KOPT-K1 (cell line): ENCODE data around the gene TBX15.

Experiments
- H3K27ac ChIP-seq: fragments of 200-600 bp; sonication (generic); 2 replicates; pipeline ENCODE4 v1.5.1; 2016; ENCODE audit warnings: antibody characterized with exemption, mild to moderate bottlenecking, low read depth, low read length; ENCODE audit not compliant: poor library complexity, severe bottlenecking
- H3K36me3 ChIP-seq: fragments of 200-600 bp; sonication (generic); 2 replicates; pipeline ENCODE4 v1.5.1; 2017; ENCODE audit warnings: antibody characterized with exemption, mild to moderate bottlenecking, low read length, moderate library complexity; ENCODE audit not compliant: insufficient read depth
- H3K9me3 ChIP-seq: fragments of 200-600 bp; sonication (generic); 2 replicates; pipeline ENCODE4 v1.5.1; 2017; ENCODE audit warnings: antibody characterized with exemption, low read length, mild to moderate bottlenecking; ENCODE audit not compliant: insufficient read depth, poor library complexity, severe bottlenecking

The TBX15 gene

DNA sequence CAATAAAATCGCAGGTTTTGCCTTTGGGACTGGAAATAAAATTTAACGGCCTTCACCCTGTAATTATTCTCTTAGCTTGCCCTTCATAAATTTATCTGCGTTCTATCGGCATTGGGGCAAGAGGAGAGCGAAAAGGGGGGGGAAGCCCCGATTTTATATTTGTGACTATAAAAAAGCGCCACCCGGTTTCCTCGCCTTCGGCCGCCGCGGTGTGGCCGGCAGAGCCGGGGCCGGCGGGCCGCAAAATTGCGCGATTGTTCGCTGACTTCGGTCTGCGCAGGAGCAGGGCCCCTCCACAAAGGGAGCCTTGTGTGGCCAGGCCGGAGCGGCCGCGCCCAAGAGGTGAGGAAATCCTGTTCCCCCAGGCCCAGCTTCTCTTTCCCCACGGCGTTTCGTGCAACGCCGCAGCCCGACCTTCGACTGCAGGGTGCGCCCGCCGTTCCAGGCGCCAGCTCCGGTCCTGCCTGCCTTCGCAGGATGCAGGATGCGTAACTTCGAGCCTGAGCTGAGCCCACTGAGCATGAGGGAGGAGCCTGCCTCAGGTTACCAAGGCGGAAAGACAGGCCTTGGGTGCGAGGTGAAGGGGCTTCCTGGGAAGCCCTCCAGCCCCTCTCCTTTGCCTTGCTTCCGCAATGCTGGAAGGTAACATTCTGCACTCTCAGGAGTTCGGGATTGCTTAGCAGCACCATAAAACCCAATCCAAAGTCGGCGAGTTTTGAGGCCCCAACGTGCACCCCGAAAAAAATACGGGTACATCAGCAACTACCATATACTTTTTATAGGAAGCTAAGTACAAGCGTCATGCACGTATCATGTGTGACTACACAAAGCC, 4.9 kb upstream of the TBX15 start:
- Histone ChIP-seq H3K27ac (no peak overlapping the region), H3K36me3 (no peaks in the 10 kb centered on the region), H3K9me3 (peaks cover 18% of the 10 kb centered on the region)

DNA sequence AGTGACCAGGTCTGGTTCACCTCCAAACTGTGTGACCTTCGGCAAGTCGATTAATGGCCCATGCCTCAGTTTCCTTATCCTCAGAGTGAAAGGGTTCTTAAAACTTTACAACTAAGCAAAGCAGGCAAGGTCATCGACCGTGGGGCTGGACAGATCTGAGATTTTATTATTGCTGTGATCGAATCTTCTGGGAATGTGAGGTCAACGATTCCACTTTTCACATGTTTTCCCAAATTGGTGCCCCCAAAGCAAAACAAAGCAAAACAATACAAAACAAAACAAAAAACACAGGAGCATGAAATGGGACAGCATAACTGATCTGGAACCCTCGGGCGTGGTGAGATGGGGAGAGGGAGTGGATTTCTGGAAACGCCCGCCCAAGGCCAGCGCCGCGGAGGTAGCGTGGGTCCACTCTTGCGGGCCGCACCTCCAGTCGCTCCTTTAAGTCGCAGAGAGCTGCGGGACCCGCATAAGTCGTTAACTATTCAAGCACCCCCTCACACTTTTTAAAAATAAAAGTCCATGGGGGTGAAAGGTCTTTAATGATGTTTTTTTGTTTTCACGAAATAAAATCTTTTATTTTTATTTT, 4.2 kb upstream of the TBX15 start:
- no peaks in the 10 kb centered on the region for H3K36me3 ChIP-seq
- peaks cover 21% of the 10 kb centered on the region for H3K9me3 ChIP-seq
- H3K27ac ChIP-seq, result no peak overlapping the region

DNA sequence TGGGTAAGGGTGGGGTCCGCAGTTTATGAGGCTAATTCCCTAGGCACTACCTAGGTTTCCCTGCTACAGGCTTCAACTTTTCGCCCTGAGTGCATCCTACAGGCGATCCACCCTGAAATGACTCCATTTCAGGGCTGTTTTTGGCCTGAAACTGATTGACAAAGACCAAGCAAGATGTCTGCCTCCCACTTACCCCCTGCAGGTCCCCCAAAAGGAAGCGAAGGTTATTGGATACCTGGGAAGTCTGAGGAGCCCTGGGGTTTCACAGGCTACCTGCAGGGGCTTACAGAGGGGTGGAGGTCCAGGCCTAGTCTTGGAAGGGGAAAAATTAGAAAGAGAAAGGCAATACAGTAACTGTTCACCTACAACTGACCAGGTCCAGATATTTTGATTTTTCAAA, 3.3 kb upstream of the TBX15 start:
- Histone ChIP-seq H3K36me3 (no peaks in the 10 kb centered on the region), H3K27ac (no peak overlapping the region), H3K9me3 (peaks cover 25% of the 10 kb centered on the region)

DNA sequence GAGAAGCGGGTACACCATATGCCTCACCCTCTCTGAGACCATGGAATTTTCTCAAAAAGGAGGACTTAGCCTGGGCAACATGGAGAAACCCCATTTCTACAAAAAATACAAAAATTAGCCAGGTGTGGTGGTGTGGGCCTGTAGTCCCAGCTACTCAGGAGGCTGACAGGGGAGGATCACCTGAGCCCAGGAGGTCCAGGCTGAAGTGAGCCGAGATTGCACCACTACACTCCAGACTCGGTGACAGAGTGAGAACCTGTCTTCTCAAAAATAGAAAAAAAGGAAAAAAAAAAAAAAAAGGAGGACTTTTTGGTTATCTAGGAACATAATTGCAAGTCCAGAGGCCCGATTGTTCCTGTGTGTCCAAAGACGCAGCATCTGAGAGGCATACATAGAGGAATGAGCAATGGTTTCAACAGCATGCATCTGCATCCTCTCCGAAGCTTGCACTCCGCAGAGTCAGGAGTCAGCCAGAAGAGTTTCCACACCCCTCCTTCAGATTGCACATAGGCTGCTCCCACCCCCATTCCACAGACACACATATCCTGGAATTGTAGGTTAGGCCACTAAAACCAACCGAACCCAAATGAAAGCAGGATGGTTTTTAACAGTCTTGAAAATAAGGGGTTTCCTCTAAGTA, 2.5 kb upstream of the TBX15 start:
- Histone ChIP-seq H3K36me3 (no peaks in the 10 kb centered on the region), H3K9me3 (peaks cover 25% of the 10 kb centered on the region)

DNA sequence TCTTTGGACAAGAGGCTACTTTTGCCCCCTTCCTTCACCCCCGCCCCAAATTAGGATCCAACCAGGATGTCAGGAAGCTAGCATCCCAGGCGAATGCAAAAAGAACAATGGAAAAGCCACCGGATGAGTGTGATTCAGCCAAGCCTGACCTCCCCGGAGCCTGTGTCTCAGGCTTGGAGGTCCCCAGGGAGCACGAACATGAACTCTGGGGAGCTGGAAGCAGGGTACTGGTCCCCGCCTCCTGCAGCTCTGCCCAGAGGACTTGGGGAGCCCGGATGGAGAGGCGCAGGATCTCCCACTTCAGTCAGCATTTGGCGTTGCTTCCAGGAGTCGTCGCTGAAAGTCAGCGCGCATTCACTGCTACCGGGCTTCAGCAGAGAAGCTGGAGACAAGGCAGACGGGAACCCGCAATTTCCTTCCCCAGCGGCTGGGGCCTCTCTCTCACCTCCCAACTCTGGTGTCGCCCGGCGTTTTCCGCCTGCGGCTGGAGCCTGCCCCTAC, 1.8 kb upstream of the TBX15 start:
- H3K27ac ChIP-seq, result no peak overlapping the region

More for the DNA sequence above, 2.5 kb upstream of the TBX15 start:
- no peak overlapping the region for H3K27ac ChIP-seq

DNA sequence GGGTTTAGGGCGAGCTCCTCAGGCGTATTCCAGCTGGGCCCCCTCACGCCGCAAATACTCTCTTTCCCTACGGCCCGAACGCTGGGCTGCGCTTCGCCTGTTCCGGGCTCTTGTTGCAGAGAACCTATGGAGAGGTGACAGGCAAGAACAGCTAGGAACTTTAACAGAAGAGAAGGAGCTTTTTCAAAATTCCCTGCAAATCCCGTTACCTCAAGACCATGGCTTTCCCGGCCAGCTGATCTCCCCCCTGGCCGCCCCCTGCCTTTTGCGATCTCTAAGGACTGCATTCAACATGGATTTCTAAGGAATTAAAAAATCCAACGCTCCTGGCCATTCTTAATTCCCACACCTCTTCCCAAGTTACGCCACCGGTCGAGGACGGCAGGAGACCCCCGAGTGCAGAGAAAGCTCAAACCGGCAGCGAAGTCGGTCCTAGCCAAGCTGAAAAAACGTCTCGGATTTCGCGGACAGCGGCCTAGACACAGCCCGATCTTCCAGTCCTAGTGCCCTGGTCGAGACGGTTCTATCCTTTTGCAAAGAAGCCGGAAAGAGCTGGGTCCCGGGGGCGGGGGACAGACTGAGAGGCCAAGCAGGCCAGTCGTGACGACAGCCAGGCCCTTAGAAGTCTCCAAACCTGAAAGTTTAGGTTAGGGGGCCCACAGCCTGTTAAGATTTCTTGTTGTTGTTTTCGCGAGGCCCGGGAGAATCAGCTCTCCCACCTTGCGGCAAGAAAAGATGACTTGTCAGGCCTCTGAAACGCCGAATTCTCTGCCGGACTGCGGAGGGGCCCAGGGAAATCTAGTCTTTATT, 1.1 kb upstream of the TBX15 start:
- H3K27ac ChIP-seq, result no peak overlapping the region
- H3K9me3 ChIP-seq, result peaks cover 25% of the 10 kb centered on the region
- no peaks in the 10 kb centered on the region for H3K36me3 ChIP-seq

More for the DNA sequence above, 1.8 kb upstream of the TBX15 start:
- Histone ChIP-seq H3K9me3 (peaks cover 25% of the 10 kb centered on the region), H3K36me3 (no peaks in the 10 kb centered on the region)

DNA sequence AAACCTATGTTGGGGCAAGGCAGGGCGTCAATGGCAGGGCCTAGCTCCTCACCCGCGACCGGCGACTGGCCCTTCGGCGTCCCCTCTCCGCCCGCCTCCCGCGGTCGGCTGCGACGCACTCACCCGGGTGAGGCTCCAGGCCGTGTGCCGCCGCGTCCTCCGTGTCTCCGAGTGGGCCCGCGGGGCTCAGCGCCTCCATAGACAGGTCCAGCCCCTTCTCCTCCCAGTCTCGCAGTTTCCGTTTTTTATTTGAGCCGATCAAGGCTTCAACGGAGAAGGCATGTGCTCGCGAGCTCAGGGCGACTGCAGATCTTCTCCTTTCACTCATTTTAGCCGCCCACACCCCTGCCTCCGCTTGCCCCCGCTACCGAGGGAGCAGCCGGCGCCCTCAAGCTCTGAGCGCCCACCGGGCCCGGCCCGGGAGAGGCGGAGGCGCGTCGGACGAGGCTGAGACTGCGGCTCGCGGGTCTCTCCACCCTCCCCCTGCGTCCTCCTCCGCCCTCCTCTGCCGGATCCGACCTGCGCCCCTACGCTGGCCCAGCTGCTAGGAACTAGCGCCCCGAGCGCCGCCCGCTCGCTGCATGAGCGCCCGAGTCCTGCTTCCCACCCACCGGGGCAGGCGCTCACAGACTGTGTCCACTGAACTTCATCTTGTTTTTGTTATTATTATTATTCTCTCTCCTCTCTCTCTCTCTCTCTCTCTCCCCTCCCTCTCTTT, 516 bp downstream of the TBX15 start:
- no peak overlapping the region for H3K27ac ChIP-seq
- peaks cover 22% of the 10 kb centered on the region for H3K9me3 ChIP-seq
- H3K36me3 ChIP-seq, result no peaks in the 10 kb centered on the region

DNA sequence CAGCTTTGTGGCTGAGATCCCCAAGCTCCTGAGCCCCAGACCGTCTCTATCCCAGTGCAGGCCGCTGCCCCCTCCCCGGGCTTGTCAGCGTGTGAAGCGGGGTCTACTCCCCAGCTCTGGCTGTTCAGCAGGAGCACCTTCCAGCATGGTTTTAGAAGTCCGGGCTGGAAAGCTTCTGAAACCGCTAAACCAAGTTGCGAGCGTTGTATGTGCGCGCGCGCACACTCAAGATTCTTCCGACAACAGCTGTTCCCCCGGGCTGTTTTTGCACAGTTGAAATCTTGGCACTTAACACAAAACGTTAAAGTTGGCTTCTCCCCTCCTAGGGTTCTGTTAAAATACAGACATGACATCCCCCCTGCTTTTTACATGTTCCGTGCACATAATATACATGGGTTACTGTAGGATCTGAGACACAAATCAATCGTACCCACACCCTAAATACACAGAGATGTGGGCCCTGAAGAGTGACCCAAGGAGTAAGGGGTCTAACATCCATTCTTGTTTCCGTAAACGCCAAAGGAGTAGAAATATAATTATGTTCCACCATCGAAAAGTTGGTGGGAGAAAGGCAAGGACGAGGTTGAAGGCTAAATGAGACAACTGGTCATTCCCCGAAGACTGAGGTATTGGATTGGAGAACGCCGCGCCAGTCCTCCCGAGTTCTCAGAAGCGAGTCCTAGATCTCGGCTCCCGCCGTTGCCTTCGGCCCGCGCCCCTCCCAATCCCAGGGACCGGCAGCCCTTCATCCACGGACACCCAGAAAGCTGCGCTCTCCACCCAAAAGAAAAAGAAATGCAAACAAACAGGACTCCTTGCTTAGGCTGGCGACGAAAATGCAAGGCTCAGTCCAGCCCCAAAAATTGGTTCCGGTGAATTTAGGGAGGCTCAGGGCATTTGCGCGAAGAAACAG, 1.3 kb downstream of the TBX15 start:
- Histone ChIP-seq H3K36me3 (no peaks in the 10 kb centered on the region), H3K27ac (no peak overlapping the region), H3K9me3 (peaks cover 18% of the 10 kb centered on the region)

DNA sequence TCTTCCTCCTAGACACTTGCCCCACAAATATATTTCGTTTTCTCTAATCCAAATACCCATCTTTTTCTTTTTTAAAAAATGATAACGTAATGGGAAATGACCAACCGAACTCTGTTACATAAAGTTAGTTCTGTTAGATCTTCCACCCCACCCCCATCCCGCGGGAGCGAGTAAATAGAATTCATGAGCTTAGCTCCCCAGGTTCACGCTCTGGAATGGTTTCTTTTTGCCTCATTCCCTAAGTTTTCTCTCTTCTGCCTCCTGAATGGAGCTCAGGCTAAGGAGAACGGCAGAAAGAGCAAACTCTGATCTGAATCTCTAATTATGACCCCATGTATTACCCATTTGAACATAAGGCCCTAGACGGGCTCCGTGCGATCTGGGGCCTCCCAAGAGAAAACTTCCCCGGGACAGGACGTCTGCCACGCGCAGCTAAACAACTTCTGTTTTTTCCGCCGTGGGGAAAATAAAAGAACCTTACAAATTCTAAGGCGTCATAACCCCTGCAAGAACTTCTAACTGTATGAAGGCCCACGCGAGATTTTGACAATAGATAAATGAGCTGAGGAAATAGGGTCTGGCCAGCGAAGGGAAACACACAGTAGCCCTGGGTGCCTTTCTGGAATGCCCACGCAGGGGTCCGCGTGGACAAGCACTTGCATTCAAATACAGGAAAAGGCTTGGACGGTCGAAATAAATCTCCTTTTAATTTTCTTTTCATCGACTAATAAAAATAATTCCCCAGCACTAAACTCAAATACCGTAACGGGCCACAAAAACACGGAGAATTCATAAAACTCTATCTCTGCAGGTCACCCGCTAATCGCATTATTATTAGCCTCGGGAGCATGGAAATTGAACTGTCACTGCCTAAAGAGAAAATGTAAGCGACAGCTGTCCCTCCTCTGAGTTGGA, 2.2 kb downstream of the TBX15 start:
- Histone ChIP-seq H3K27ac (no peak overlapping the region), H3K9me3 (peaks cover 17% of the 10 kb centered on the region), H3K36me3 (no peaks in the 10 kb centered on the region)

DNA sequence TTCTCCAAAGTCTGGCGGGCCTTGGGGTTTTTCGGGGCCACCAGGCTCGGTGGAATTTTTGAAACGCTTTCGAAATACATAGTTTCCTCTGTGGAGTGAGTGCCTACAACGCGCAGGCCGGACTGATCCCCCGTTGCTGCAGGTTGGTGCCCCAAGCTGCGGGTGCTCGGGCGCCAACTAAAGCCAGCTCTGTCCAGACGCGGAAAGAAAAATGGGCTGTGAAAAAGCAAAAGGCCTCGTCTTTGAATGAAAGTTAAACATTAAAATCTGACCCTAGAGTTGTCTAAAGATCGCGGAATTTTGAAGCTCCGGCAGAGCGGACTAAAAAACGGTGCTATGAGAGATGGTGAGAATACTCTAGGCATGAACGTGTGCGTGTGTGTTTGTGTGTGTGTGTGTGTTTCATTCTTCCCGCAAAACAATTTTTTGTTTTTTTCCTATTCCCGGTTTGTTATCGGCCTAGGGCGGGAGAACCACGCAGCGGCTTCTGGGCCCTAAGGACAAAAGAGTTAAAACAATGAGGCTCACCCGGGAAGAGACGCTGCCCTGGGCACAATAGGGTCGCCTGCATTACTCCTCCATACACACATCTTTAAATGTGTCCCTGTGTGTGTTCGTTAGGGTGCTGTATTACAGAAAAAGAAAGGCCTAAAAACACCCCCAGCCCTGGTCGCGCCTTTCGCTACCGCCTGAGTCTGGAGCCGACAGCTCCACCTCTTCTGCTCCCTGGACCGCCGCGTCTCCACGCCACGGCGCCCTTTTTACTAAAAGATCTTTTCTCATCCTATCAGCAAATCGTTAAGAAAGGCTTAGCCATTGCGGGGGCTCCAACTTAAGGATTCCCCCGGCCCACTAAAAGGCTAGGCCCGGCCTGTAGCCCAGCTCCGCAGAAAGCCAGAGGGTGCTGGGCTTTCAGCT, 3.2 kb downstream of the TBX15 start:
- Histone ChIP-seq H3K9me3 (peaks cover 17% of the 10 kb centered on the region), H3K36me3 (no peaks in the 10 kb centered on the region), H3K27ac (no peak overlapping the region)

DNA sequence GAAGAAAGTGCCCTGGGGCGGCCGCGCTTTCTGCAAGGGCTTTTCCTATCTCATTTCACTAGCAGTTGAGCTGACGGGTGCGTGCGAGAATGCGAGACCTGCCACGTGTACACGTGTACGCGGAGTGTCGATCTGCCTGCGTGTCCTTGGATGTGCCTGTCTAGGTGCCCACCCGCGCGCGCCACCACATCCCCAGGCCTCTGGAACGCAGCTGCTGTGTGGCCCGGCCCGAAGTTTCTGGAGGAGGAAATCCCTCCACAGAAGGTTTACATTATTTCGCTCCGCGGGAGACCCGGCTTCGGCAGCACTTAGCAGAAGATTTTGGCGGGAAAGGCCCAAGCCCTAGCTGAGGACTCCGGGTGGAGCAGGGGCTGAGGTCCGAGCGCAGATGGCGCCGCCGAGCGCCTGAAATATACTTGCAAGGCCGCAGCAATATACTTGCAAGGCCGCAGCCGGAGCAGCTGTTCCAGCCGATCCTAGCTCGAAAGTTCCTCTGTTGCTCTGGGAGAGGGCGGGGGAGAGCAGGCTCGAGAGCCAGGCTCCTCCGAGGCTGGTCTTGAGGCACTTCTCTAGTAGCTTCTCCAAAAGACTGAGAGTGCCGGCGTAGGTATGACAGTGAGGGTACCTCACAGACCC, 3.9 kb downstream of the TBX15 start:
- H3K36me3 ChIP-seq, result no peaks in the 10 kb centered on the region
- peaks cover 17% of the 10 kb centered on the region for H3K9me3 ChIP-seq
- no peak overlapping the region for H3K27ac ChIP-seq
